ENCODE results near the gene SLC35A1. TPM values are rescaled to one million over a fixed set of nuclear protein-coding genes. Genes with fewer than 3 reads are reported as not detected.

The SLC35A1 gene
- 8.3 to 10.7 TPM (median 9.0 TPM) in 5 replicates for total RNA-seq (2022; extraction: Qiagen RNA extraction)

GRCh38 chr6:87472525-87473418, at the start of gene SLC35A1:
Gene SLC35A1, plus strand, starts transcription at chr6:87472974. Its CDS starts 30 bp downstream, at chr6:87473004.

Other genes with a start within 250 kb of the SLC35A1 start
- 2.0 to 3.7 TPM (median 3.1 TPM) in 5 replicates for gene SMIM8, start 150.4 kb upstream of the SLC35A1 start, total RNA-seq (2022; extraction: Qiagen RNA extraction)
- gene GJB7, start 143.7 kb upstream of the SLC35A1 start, total RNA-seq (2022; extraction: Qiagen RNA extraction), result not detected in 5 replicates
- gene C6orf163, start 128.2 kb upstream of the SLC35A1 start, total RNA-seq (2022; extraction: Qiagen RNA extraction), result 0.07 to 0.28 TPM (median 0.14 TPM) in 5 replicates
- 0.06 to 0.79 TPM (median 0.47 TPM) in 5 replicates for gene CFAP206, start 65.0 kb upstream of the SLC35A1 start, total RNA-seq (2022; extraction: Qiagen RNA extraction)
- 18.4 to 22.0 TPM (median 21.6 TPM) in 5 replicates for gene RARS2, start 117.0 kb downstream of the SLC35A1 start, total RNA-seq (2022; extraction: Qiagen RNA extraction)
- 14.6 to 17.9 TPM (median 17.4 TPM) in 5 replicates for gene ORC3, start 117.2 kb downstream of the SLC35A1 start, total RNA-seq (2022; extraction: Qiagen RNA extraction)
- gene AKIRIN2, start 229.3 kb downstream of the SLC35A1 start, total RNA-seq (2022; extraction: Qiagen RNA extraction), result 25.5 to 32.1 TPM (median 30.3 TPM) in 5 replicates